IgD-negative memory B cell (primary cell): ENCODE measurements around the gene RAB4A. TPM values are rescaled to one million over a fixed set of nuclear protein-coding genes. Genes with fewer than 3 reads are reported as not detected.
A peak's percentile ranks its signal among the peaks of the same experiment; 100 is the strongest.

Experiments
- H3K27ac Mint-ChIP-seq, 3 donors: one replicate each; pipeline ENCODE4 v1.8.0; 2020 to 2022; ENCODE audit warnings: mild to moderate bottlenecking in 3 of 3, mixed read lengths in 3 of 3, moderate library complexity in 1 of 3
- H3K27me3 Mint-ChIP-seq: one replicate; pipeline ENCODE4 v1.8.0; 2021; ENCODE audit warnings: mixed read lengths
- H3K36me3 Mint-ChIP-seq: one replicate; pipeline ENCODE4 v1.8.0; 2020; ENCODE audit warnings: mild to moderate bottlenecking, mixed read lengths
- H3K4me1 Mint-ChIP-seq, 3 donors: one replicate each; pipeline ENCODE4 v1.8.0; 2020 to 2022; ENCODE audit warnings: mixed read lengths in 3 of 3, mild to moderate bottlenecking in 1 of 3
- H3K4me3 Mint-ChIP-seq, 4 donors: one replicate each; pipeline ENCODE4 v1.8.0; 2020 to 2022; ENCODE audit warnings: mild to moderate bottlenecking in 4 of 4, mixed read lengths in 4 of 4, moderate library complexity in 3 of 4
- H3K9me3 Mint-ChIP-seq, 3 donors: one replicate each; pipeline ENCODE4 v1.8.0; 2020 to 2021; ENCODE audit warnings: mixed read lengths in 3 of 3, mild to moderate bottlenecking in 1 of 3
- polyA plus RNA-seq: library from polyadenylated mRNA; unstranded; fragments of 300-500 nt; fragmentation: Illumina TruSeq; gene quantifications from one replicate; pipeline ENCODE4 v1.2.3, GENCODE V29; 2021

The RAB4A gene
- polyA plus RNA-seq, 1 donor from 2014 or later = 37.8 TPM

DNA sequence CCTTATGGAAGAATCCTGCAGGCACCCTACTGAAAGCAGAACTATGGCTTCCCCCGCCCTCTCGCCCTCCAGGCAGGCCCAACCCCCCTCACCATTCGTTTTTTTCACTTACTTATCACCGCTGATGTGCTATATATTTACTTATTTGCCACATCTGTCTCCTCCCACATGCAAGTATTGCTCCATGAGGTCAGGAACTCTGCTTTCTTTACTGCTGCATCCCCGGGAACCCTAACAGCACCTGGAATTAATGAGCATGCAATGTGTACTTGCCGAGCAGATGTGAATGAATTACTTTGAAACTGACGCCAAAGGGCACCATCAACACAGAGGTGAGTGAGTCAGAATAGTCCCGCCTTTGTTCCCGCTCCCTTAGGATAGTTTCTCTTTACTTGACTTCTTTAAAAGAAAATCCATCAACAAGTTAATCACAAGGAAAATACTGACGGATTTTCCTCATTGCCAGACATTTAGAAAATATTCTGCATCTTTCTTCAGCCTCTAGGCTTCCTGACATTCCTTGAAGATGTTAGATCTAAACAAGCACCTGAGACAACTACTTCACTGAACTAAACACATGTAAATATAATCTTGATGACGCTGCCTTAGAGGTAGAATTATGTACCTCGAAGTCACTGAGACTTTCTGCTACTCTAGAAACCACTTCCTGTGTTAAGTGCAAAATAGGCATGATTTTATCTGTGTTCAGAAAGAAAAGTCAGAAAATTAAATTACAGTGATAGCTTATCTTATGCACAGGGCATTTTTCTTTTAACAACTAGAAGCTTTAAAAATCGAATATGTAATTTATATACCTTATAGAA, 17.5 kb upstream of the RAB4A start:
- Mint-ChIP-seq H3K9me3 (no peaks in the 10 kb centered on the region), H3K4me1 (peaks cover 7 to 9% (median 8%) of the 10 kb centered on the region in 3 donors), H3K36me3 (peaks cover 2% of the 10 kb centered on the region), H3K27ac (no peak overlapping the region), H3K4me3 (peak overlapping the region in 3 of 4 donors; percentile 10 to 75 (median 15)), H3K27me3 (peaks cover 3% of the 10 kb centered on the region)

DNA sequence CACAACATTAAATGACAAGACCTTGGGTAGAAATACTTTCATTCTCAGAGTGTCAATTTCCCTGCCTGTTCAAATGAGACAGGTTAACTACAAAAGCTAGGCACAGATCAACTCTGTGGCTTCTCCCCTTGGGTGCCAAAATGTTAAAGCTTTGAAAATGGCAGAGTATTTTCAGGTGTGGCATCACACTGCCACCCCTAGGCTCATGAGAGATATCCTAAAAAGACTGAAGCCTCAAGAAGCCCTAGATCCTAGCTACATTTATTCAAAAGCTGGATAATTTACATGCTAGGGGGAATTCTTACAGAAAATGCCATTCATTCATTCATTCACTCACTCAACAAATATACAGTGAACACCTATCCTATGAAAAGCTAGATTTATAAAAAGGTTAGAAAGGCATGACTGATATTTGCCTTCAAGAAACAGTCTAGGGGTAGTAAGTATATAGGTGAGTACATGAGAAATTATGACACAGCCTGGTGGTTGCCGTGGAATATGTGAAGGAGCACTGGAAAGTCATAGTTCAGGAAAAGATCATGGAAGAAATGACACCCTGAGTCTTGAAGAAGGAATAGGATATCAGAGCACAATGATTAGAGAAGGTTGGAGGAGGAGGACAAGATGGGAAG, 15.9 kb upstream of the RAB4A start:
- H3K9me3 Mint-ChIP-seq = no peaks in the 10 kb centered on the region
- peaks cover 3% of the 10 kb centered on the region for H3K27me3 Mint-ChIP-seq
- peaks cover 7 to 11% (median 8%) of the 10 kb centered on the region in 3 donors for H3K4me1 Mint-ChIP-seq
- H3K36me3 Mint-ChIP-seq = peaks cover 2% of the 10 kb centered on the region
- H3K4me3 Mint-ChIP-seq = no peak overlapping the region
- no peak overlapping the region for H3K27ac Mint-ChIP-seq

DNA sequence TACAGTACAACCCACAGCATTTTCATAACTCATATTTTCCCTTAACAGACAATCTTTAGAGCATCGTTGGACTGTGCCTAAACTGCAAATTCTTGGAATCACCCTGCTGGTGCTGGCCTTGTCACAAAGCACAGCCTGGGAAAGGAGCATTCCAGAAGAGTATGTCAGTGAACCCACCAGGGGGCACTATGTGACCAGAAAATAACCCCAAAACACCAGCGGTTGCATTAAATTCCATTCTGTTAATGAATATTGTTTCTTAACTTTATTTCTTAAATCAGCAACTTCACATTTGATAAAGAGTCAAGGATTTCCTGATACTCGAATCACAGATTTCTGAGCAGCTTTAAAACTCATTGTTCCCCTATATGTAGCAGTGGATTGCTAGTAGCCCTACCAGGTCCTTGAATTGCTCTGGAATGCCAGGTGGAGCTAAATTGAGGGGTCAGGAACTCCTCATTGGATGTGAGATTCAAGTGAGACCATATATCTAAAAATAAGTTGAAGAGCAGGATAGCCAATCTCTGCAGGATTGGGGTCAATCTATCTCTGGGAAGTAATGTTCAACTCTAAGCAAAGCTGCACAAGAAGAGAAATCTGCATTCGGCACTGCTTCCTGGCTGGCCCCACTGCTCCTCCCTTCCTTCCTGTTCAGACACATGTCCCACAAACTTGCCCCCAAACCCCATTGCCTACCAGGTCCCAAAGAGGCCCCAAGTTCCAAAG, 12.7 kb upstream of the RAB4A start:
- H3K4me3 Mint-ChIP-seq = no peak overlapping the region
- H3K4me1 Mint-ChIP-seq = peaks cover 5 to 7% (median 7%) of the 10 kb centered on the region in 3 donors
- H3K27me3 Mint-ChIP-seq = peaks cover 3% of the 10 kb centered on the region
- H3K36me3 Mint-ChIP-seq = peaks cover 2% of the 10 kb centered on the region
- no peak overlapping the region for H3K27ac Mint-ChIP-seq
- no peaks in the 10 kb centered on the region for H3K9me3 Mint-ChIP-seq

GRCh38 chr1:229258757-229259060, 12.2 kb upstream of the RAB4A start:
- H3K27ac Mint-ChIP-seq = no peak overlapping the region
- peaks cover under 1 to 3% (median 1%) of the 10 kb centered on the region in 3 donors for H3K4me1 Mint-ChIP-seq
- H3K36me3 Mint-ChIP-seq = no peaks in the 10 kb centered on the region
- no peak overlapping the region for H3K4me3 Mint-ChIP-seq
- peaks cover 1% of the 10 kb centered on the region for H3K27me3 Mint-ChIP-seq
- no peaks in the 10 kb centered on the region for H3K9me3 Mint-ChIP-seq

DNA sequence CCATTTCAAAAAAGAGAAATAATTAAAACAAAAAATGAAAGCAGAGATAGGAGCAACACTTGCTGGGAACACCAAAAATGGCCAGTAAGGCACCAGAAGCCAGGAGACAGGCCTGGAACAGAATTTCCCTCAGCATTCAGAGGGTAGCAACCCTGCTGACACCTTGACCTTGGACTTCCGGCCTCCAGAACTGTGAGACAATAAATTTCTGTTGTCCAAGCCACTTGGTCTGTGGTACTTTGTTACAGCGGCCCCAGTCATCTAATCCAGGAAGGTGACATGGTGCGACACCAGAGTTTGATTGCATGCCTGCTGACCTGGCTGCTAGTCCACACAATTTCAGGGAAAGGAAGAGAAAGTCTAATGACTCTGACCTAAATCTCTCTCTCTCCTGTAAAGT, 10.6 kb upstream of the RAB4A start:
- H3K27ac Mint-ChIP-seq = no peak overlapping the region
- peaks cover 1% of the 10 kb centered on the region for H3K36me3 Mint-ChIP-seq
- peaks cover 0 to 3% (median 0%) of the 10 kb centered on the region in 3 donors for H3K4me1 Mint-ChIP-seq
- peaks cover 1% of the 10 kb centered on the region for H3K27me3 Mint-ChIP-seq
- H3K4me3 Mint-ChIP-seq = no peak overlapping the region
- no peaks in the 10 kb centered on the region for H3K9me3 Mint-ChIP-seq

- Mint-ChIP-seq H3K27me3 (peaks cover 1% of the 10 kb centered on the region), H3K4me3 (no peak overlapping the region), H3K9me3 (peaks cover 0 to 6% (median 3%) of the 10 kb centered on the region in 3 donors), H3K36me3 (peaks cover 4% of the 10 kb centered on the region), H3K27ac (no peak overlapping the region), H3K4me1 (peaks cover 0 to 3% (median 0%) of the 10 kb centered on the region in 3 donors)
These were observed 8.7 kb upstream of the RAB4A start for GRCh38 chr1:229262239-229262638.

DNA sequence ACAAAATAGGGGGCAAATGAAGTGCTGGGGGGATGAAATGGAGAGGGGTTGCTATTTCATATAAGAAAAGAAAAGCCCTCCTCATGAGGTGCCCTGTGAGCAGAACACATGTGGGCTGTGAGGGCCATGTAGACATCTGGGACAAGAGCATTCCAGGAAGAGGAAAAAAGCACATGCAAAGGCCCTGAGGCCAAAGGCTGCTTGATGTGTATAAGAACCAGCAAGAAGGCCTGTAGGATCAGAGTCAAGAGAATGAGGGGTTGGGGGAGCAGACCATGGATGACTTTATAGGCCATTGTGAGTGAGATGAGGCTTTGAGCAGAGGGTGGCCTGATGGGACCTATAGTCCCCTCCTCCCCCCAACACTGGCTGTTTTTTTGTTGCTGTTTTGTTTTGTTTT, 7.7 kb upstream of the RAB4A start:
- Mint-ChIP-seq H3K9me3 (peaks cover 0 to 8% (median 3%) of the 10 kb centered on the region in 3 donors), H3K36me3 (peaks cover 4% of the 10 kb centered on the region), H3K27ac (no peak overlapping the region), H3K4me3 (no peak overlapping the region), H3K4me1 (peaks cover 0 to 3% (median 0%) of the 10 kb centered on the region in 3 donors), H3K27me3 (no peaks in the 10 kb centered on the region)

DNA sequence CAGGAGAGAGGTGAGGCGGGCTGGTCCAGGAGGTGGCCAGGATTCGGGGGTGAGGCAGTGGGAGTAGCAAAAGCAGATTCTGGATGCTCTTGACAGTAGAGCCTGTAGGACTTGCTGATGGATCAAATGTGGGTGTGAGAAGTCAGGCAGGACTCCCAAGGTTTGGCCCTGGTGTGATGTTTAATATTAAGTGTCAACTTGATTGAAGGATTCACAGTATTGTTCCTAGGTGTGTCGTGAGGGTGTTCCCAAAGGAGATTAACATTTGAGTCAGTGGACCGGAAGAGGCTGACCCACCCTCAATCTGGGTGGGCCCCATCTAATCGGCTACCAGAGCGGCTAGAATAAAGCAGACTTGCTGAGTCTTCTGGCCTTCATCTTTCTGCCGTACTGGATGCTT, 6.8 kb upstream of the RAB4A start:
- peaks cover 4% of the 10 kb centered on the region for H3K36me3 Mint-ChIP-seq
- H3K4me3 Mint-ChIP-seq = peak overlapping the region in 1 of 4 donors; percentile 63
- H3K4me1 Mint-ChIP-seq = peaks cover 0 to 1% (median 0%) of the 10 kb centered on the region in 3 donors
- H3K27me3 Mint-ChIP-seq = no peaks in the 10 kb centered on the region
- no peak overlapping the region for H3K27ac Mint-ChIP-seq
- peaks cover 0 to 8% (median 3%) of the 10 kb centered on the region in 3 donors for H3K9me3 Mint-ChIP-seq

DNA sequence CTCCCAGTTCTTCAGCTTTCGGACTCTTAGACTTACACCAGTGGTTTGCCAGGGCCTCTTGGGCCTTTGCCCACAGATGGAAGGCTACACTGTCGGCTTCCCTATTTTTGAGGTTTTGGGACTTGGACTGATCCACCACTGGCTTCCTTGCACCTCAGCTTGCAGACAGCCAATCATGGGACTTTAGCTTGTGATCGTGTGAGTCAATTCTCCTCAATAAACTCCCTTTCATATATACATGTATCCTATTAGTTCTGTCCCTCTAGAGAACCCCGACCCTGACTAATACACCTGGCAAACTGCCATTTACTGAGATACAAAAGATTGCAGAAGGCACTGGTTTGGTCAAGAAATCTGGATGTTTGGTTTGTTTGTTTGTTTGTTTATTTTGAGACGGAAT, 6.4 kb upstream of the RAB4A start:
- Mint-ChIP-seq H3K27me3 (no peaks in the 10 kb centered on the region), H3K27ac (no peak overlapping the region), H3K36me3 (peaks cover 4% of the 10 kb centered on the region), H3K4me3 (no peak overlapping the region), H3K9me3 (peaks cover 0 to 8% (median 3%) of the 10 kb centered on the region in 3 donors), H3K4me1 (peaks cover 0 to 1% (median 0%) of the 10 kb centered on the region in 3 donors)

DNA sequence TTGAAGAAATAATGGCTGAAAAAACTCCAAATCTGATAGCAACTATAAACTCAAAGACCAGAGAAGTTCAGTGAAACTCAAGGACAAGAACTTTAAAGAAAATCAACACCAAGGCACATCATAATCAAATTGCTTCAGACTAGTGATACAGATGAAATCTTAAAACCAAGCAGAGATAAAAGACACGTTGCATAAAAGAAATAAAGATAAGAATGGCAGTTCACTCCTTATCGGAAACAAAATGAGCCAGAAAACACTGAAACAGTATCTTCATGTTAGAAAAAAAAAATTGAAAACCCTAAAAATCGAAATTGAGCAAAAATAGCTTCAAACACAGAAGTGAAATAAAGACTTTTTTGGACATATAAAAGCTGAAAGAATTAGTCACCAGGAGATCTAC, 4.6 kb upstream of the RAB4A start:
- H3K4me3 Mint-ChIP-seq = peak overlapping the region in 1 of 4 donors; percentile 69
- peaks cover 0 to 8% (median 3%) of the 10 kb centered on the region in 3 donors for H3K9me3 Mint-ChIP-seq
- H3K27ac Mint-ChIP-seq = peak overlapping the region in 1 of 3 donors; percentile 7
- peaks cover 0 to 1% (median 0%) of the 10 kb centered on the region in 3 donors for H3K4me1 Mint-ChIP-seq
- no peaks in the 10 kb centered on the region for H3K27me3 Mint-ChIP-seq
- peaks cover 4% of the 10 kb centered on the region for H3K36me3 Mint-ChIP-seq

GRCh38 chr1:229266832-229267500, 3.9 kb upstream of the RAB4A start:
- H3K4me1 Mint-ChIP-seq = peaks cover 5 to 8% (median 6%) of the 10 kb centered on the region in 3 donors
- no peaks in the 10 kb centered on the region for H3K27me3 Mint-ChIP-seq
- peak overlapping the region in 1 of 4 donors; percentile 4 for H3K4me3 Mint-ChIP-seq
- peaks cover 4% of the 10 kb centered on the region for H3K36me3 Mint-ChIP-seq
- H3K9me3 Mint-ChIP-seq = peaks cover 0 to 8% (median 3%) of the 10 kb centered on the region in 3 donors
- H3K27ac Mint-ChIP-seq = peak overlapping the region in 1 of 3 donors; percentile 69

- Mint-ChIP-seq H3K27ac (peak overlapping the region in 1 of 3 donors; percentile 36), H3K4me1 (peaks cover 18 to 19% (median 18%) of the 10 kb centered on the region in 3 donors), H3K36me3 (peaks cover 4% of the 10 kb centered on the region), H3K9me3 (peaks cover 0 to 8% (median 3%) of the 10 kb centered on the region in 3 donors), H3K4me3 (peak overlapping the region in 1 of 4 donors; percentile 72), H3K27me3 (no peaks in the 10 kb centered on the region)
These were observed 2.4 kb upstream of the RAB4A start for GRCh38 chr1:229268505-229268904.

GRCh38 chr1:229271448-229272159, 693 bp downstream of the RAB4A start:
- Mint-ChIP-seq H3K4me1 (peaks cover 23 to 27% (median 26%) of the 10 kb centered on the region in 3 donors), H3K27me3 (no peaks in the 10 kb centered on the region), H3K27ac (peak overlapping the region; percentile 85 to 87 (median 86))

More at GRCh38 chr1:229271448-229272159, 693 bp downstream of the RAB4A start:
- Mint-ChIP-seq H3K9me3 (peaks cover 0 to 8% (median 3%) of the 10 kb centered on the region in 3 donors), H3K36me3 (peaks cover 7% of the 10 kb centered on the region), H3K4me3 (peak overlapping the region; percentile 92 to 98 (median 96))
